GM21515 (cell line): Measurements from ENCODE around the gene GALK1.

Experiments used
- ATAC-seq: cut with Tn5 transposase; IDR thresholded peaks from one replicate; pipeline ENCODE4 v1.9.1; 2021; ENCODE audit not compliant: unreplicated experiment

The GALK1 gene

GRCh38 chr17:75729351-75729750 is 35.6 kb downstream of the GALK1 start:
- ATAC-seq: no peak

- no peak for ATAC-seq
Observed at GRCh38 chr17:75727391-75727790, 37.6 kb downstream of the GALK1 start.

- ATAC-seq: no peak
Observed at GRCh38 chr17:75725504-75725903, 39.5 kb downstream of the GALK1 start.

DNA sequence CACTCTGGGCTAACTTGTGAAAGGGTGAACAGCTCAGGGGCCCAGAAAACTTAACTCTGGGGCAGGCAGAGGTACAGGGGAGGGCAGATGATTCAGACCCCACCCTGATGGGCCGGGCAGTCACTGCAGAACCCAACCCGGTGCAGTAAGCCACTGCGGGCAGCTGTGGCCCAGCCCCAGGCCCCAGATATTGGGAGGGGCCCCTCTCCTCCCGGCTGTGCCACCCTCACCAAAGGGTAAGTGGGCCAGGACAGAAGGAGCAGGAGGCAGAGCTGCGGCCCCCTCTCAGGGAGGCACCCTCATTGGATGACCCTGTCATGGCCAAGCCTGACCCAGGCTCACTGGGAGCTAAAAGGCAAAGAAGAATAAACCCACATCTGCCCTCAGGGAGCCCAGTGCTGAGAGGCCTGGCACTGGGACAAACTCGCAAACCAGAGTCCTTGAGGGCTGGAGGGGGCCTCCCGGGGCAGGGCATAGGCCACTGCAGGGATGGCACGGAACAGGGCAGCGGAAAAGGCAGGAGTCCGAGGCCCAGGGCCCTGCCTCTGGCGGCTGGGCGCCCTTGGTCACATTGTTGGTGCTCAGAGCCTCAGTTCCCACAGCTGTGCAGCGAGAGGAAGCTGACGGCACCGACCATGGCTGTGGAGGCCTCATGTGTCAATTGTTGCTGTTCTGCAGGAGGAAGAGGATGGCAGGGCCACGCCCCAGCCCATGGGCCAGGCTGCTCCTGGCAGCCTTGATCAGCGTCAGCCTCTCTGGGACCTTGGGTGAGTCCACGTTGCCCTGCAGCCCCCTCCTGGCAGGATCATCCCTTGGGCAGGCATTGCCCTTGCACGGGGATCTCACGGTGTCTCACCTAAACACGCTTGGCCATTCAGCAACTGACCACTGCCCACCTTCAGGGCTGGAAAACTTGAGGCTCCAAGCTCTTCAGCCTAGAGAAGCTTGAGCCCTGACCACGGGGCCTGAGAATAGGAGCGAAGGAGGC is 40.7 kb downstream of the GALK1 start:
- ATAC-seq: no peak

GRCh38 chr17:75723171-75723930 is 41.6 kb downstream of the GALK1 start:
- no peak for ATAC-seq

DNA sequence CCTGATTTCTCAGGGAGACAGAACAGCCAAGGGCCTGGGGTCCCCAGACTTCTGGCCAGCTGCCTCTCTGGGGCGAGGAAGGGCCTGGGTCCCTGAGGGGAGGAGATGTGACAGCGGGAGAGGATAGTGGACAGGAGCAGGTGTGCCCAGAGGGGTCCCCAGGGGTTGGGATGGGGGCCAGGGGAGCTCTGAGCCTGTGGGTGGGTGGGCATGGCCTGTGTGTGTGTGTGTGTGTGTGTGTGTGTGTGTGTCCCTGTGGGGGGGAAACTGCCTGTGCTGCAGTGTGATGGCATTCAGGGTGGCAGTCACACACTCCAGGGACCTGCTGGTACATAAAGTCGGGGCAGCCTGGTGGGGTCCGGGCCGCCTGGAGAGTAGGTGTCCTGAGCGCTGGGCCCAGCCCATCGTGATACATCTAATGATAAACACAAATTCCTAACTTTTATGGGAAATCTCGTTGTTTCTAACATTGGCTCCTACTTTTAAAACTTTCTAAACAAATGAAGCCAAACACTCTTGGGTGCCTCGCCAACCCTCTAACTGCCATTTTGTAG is 42.4 kb downstream of the GALK1 start:
- ATAC-seq: no peak

- ATAC-seq: no peak
Observed at GRCh38 chr17:75722076-75722475, 42.9 kb downstream of the GALK1 start.

DNA sequence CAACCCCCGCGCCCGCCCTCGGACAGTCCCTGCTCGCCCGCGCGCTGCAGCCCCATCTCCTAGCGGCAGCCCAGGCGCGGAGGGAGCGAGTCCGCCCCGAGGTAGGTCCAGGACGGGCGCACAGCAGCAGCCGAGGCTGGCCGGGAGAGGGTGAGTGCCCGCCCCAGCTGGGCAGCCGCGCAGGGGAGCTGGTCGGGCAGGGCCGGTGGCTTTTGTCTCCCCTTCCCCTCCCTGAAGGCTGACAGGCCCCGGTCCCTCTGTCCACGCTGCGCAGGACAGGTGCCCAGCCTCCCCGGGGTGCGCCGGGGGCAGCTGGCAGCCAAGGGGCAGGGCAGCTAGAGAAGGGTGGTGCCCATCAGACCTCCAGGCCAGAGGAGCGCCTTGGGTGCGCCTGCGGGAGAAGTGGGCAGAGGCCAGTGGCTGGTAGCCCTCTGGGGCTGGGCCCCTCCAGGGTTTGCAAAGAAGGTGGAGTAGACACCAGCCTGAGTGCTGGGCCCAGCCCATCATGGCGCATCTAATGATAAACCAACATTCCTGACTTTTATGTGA is 43.5 kb downstream of the GALK1 start:
- ATAC-seq: no peak

- ATAC-seq: no peak
Observed at GRCh38 chr17:75720656-75721462, 44.1 kb downstream of the GALK1 start, which contains the start of gene ITGB4. Gene ITGB4 (plus strand): TSS chr17:75721459. CDS start chr17:75724704, 3,245 bp downstream.

DNA sequence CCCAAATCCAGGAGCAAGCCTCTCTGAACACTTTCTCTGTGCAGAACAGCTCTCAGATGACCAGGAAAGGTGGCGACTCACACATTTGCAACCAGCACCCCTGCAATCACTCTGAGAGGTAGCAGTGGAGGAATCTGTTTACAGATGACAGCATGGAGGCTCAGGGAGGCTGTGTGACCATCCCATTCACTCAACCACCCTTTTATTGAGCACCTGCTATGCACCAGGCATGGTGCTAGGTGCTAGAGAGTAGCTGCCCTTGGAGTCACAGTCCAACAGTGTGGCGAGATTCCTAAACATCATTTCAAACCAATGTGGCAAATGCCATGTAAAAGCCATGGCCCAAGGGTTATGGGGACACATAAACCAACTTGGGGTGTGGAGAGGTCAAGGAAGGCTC is 45.3 kb downstream of the GALK1 start:
- no peak for ATAC-seq

DNA sequence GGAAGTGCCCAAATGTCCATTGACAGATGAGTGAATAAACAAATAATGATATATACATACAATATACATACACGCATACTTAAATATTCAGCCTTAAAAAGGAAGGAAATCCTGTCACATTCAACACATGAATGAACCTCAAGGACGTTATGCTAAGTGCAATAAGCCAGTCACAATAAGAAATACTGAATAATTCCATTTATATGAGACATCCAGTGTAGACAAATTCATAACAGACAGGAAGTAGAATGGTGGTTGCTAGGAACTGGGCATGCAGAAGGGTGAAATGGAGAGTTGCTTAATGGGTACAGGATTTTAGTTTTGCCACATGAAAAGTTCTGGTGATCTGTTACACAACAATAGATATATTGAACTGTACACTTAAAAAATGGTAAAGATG is 52.5 kb downstream of the GALK1 start:
- no peak for ATAC-seq
